ENCODE results near the gene LMAN1. TPM values are rescaled to one million over a fixed set of nuclear protein-coding genes. Genes with fewer than 3 reads are reported as not detected.

The LMAN1 gene
- polyA plus RNA-seq, 1 experiment = 159 TPM

DNA sequence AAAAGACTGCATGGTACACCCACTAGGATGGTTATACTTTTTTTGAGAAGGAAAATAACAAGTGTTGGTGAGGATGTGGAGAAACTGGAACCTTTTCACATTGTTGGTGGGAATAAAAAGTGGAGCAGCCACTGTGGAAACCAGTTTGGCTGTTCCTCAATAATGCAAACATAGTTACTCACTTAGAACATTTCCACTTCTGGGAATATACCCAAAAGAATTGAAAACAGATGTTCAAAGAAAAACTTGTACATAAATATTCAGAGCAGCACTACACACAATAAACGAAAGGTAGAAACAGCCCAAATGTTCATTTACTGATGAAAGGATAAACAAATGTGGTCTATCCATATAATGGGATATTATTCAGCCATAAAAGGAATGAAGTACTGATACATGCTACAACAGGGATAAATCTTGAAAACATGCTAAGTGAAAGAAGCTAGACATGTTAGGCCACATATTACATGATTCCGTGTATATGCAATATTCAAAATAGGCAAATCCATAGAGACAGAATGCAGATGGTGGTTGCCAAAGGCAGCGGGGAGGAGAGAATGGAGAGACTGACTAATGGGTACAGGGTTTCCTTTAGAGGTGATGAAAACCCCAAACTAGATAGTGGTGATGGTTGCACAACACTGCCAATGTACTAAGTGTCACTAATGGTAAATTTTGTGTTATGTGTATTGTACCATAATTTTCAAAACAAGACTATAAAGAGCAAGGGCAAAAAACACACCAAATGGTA, 20.9 kb upstream of the LMAN1 start:
- DNase-seq (ENCODE audit: low read depth, low spot score) = peak; percentile 7
- CTCF ChIA-PET = interaction anchor here (1.1 to 2.6 kb wide), 2 partner anchors 23 to 72 kb away, joined by 5 to 7 read pairs; no protein-coding TSS in a partner anchor

DNA sequence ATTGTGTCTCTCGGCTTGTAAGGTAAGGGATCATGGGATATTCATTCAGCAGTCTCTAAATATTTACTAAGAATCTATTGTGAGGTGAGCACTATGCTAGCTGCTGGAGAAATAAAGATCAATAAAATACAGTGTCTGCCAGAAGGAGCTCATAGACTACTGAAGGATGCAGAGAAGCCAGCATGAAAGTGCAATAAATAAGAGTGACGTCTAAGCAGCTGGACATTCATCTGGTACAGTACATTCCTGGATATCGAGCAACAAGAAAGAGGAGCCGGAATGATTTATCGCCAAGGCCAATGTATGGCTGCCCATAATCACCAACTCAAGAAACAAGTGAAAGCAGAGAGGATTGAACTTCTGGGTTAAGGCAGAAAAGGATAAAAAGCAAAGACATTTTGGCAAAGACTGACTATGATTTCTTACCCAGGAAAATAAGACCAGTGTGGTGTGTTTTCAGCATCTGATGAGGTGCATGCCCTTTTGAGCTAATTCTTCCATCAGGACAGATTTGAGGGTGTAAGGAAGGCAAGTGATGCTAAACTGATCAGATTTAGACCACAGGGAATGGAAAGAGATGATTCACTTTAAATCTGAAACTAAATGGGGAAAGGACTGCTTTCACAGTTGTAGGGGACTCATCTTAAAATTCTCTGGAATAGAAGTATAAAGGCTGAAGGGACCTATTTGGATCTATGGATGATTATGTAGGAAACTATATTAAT, 18.7 kb upstream of the LMAN1 start:
- Histone ChIP-seq H3K27ac (ENCODE audit: low read depth, low read length) (no peak overlapping the region), H3K27me3 (ENCODE audit: control insufficient read depth, insufficient read depth, low read length) (peaks cover 15% of the 10 kb centered on the region), H3K4me3 (ENCODE audit: low read depth, low read length) (no peak overlapping the region), H3K9me3 (ENCODE audit: control insufficient read depth, insufficient read depth, low read length) (no peaks in the 10 kb centered on the region)
- DNase-seq (ENCODE audit: low read depth, low spot score) = no peak
- ChIA-PET POLR2A (interaction anchor here (0.7 kb wide), 1 partner anchor 12 kb away, joined by 3 read pairs; no protein-coding TSS in a partner anchor), CTCF (no interaction called here)
- TF ChIP-seq, protein P1, sequence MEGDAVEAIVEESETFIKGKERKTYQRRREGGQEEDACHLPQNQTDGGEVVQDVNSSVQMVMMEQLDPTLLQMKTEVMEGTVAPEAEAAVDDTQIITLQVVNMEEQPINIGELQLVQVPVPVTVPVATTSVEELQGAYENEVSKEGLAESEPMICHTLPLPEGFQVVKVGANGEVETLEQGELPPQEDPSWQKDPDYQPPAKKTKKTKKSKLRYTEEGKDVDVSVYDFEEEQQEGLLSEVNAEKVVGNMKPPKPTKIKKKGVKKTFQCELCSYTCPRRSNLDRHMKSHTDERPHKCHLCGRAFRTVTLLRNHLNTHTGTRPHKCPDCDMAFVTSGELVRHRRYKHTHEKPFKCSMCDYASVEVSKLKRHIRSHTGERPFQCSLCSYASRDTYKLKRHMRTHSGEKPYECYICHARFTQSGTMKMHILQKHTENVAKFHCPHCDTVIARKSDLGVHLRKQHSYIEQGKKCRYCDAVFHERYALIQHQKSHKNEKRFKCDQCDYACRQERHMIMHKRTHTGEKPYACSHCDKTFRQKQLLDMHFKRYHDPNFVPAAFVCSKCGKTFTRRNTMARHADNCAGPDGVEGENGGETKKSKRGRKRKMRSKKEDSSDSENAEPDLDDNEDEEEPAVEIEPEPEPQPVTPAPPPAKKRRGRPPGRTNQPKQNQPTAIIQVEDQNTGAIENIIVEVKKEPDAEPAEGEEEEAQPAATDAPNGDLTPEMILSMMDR (IDR thresholded peaks at IDR 0.05; ENCODE audit: low read depth, low read length) = no peak

More for the DNA sequence above, 20.9 kb upstream of the LMAN1 start:
- no peak overlapping the region for H3K4me3 ChIP-seq (ENCODE audit: low read depth, low read length)
- H3K9me3 ChIP-seq (ENCODE audit: control insufficient read depth, insufficient read depth, low read length) = no peaks in the 10 kb centered on the region
- no peak overlapping the region for H3K27ac ChIP-seq (ENCODE audit: low read depth, low read length)
- peaks cover 15% of the 10 kb centered on the region for H3K27me3 ChIP-seq (ENCODE audit: control insufficient read depth, insufficient read depth, low read length)
- POLR2A ChIA-PET = no interaction called here
- TF ChIP-seq, protein P1 (IDR thresholded peaks at IDR 0.05; ENCODE audit: low read depth, low read length) = no peak

DNA sequence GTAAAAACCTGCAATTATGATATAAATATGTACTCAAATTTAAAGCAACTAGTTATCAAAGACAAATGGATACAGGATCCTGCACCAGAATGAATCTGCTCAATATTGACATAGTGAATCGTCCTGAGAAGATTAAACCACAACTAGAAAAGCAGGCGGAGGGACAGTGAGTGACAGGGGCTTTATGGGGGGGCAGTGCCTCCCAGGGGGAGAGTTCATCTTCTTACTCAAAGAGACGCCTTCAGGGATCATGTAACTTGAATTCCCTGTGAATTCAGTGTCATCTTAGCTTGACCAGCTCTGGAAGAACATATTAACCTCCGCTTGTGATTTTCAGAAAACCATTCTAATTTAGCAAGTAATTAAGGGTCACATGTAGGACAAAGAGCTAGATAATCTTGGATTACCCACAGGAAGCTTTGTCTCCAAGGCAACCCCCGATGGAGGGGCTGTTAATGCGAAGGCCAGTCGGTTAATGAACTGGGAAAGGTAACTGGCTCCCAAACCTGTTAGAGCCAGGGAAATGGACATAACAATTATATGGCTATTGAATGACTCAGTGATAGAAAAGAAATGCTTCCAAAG, 17.4 kb upstream of the LMAN1 start:
- H3K9me3 ChIP-seq (ENCODE audit: control insufficient read depth, insufficient read depth, low read length) = no peaks in the 10 kb centered on the region
- DNase-seq (ENCODE audit: low read depth, low spot score) = no peak
- H3K27ac ChIP-seq (ENCODE audit: low read depth, low read length) = no peak overlapping the region
- no peak overlapping the region for H3K4me3 ChIP-seq (ENCODE audit: low read depth, low read length)
- POLR2A ChIA-PET = no interaction called here
- CTCF ChIA-PET = no interaction called here
- peaks cover 14% of the 10 kb centered on the region for H3K27me3 ChIP-seq (ENCODE audit: control insufficient read depth, insufficient read depth, low read length)
- TF ChIP-seq, protein P1 (IDR thresholded peaks at IDR 0.05; ENCODE audit: low read depth, low read length) = no peak

DNA sequence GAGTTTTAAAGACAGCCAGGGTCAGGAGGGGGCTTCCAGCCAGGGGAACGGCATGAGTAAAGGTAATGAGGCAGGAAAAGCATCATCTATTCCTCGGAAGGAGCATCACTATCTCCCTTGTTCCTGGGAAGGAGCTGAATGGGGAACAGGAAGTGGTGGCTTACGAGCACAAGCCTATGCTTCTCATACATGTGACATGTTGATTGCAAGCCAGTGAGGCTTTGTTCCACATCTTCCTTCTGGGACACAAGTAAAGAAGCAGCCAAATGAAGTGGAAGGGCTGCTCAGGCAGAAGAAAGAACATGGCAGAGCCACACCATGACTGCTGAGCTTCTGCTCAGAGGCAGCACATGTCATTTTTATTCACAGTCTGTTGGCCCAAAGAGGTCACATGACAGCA, 15.1 kb upstream of the LMAN1 start:
- no peak overlapping the region for H3K4me3 ChIP-seq (ENCODE audit: low read depth, low read length)
- POLR2A ChIA-PET = no interaction called here
- H3K27ac ChIP-seq (ENCODE audit: low read depth, low read length) = no peak overlapping the region
- DNase-seq (ENCODE audit: low read depth, low spot score) = no peak
- TF ChIP-seq, protein P1 (IDR thresholded peaks at IDR 0.05; ENCODE audit: low read depth, low read length) = no peak
- peaks cover 15% of the 10 kb centered on the region for H3K27me3 ChIP-seq (ENCODE audit: control insufficient read depth, insufficient read depth, low read length)
- no peaks in the 10 kb centered on the region for H3K9me3 ChIP-seq (ENCODE audit: control insufficient read depth, insufficient read depth, low read length)
- CTCF ChIA-PET = interaction anchor here (1.2 to 1.4 kb wide), 2 partner anchors 15 to 29 kb away, joined by 3 read pairs; no protein-coding TSS in a partner anchor
